DOHH2 (cell line): ENCODE results near the gene ELAVL4.

ENCODE experiments used
- H3F3A ChIP-seq: fragments of 200-600 bp; sonication (generic), shearing (Covaris generic); 2 replicates; pipeline ENCODE4 v1.6.0; 2016; ENCODE audit warnings: antibody characterized with exemption, mild to moderate bottlenecking; ENCODE audit not compliant: control insufficient read depth, insufficient read depth
- H3K27ac ChIP-seq: fragments of 200-600 bp; sonication (generic); 2 replicates; pipeline ENCODE4 v1.5.1; 2014; ENCODE audit warnings: low read depth, mild to moderate bottlenecking, low read length, moderate library complexity
- H3K27me3 ChIP-seq: fragments of 200-600 bp; sonication (generic); 2 replicates; pipeline ENCODE4 v1.6.1; 2014; ENCODE audit warnings: mild to moderate bottlenecking, low read length, mixed read lengths; ENCODE audit not compliant: control insufficient read depth
- H3K36me3 ChIP-seq: fragments of 200-600 bp; sonication (generic); 2 replicates; pipeline ENCODE4 v1.6.1; 2014; ENCODE audit warnings: mild to moderate bottlenecking, low read length, moderate library complexity, mixed read lengths; ENCODE audit not compliant: control insufficient read depth
- H3K4me1 ChIP-seq: fragments of 200-600 bp; sonication (generic); 2 replicates; pipeline ENCODE4 v1.6.1; 2014; ENCODE audit warnings: mild to moderate bottlenecking, low read length, mixed read lengths; ENCODE audit not compliant: control insufficient read depth
- H3K4me2 ChIP-seq: fragments of 200-600 bp; sonication (generic); 2 replicates; pipeline ENCODE4 v1.6.0; 2014; ENCODE audit warnings: mild to moderate bottlenecking, low read length, moderate library complexity
- H3K4me3 ChIP-seq: fragments of 200-600 bp; sonication (generic); 2 replicates; pipeline ENCODE4 v1.5.1; 2014; ENCODE audit warnings: mild to moderate bottlenecking, low read length, mixed read lengths
- H3K79me2 ChIP-seq: fragments of 200-600 bp; sonication (generic); 2 replicates; pipeline ENCODE4 v1.6.1; 2014; ENCODE audit warnings: mild to moderate bottlenecking, low read length, mixed read lengths; ENCODE audit not compliant: control insufficient read depth
- H3K9me2 ChIP-seq: fragments of 200-600 bp; sonication (generic); replicated peaks from 2 replicates; pipeline ENCODE4 v1.6.1; 2014; ENCODE audit warnings: mild to moderate bottlenecking, low read length, mixed read lengths; ENCODE audit not compliant: control insufficient read depth
- H3K9me3 ChIP-seq: fragments of 200-600 bp; sonication (generic); 2 replicates; pipeline ENCODE4 v1.6.1; 2014; ENCODE audit warnings: antibody characterized with exemption, low read length, mixed read lengths; ENCODE audit not compliant: control insufficient read depth, insufficient read depth
- H4K20me1 ChIP-seq: fragments of 200-600 bp; sonication (generic); 2 replicates; pipeline ENCODE4 v1.6.0; 2014; ENCODE audit warnings: low read depth, mild to moderate bottlenecking, antibody characterized with exemption, low read length, moderate library complexity; ENCODE audit not compliant: control insufficient read depth, insufficient read depth
- CTCF ChIP-seq: fragments of 200-600 bp; sonication (generic); IDR thresholded peaks from one replicate; pipeline ENCODE4 v1.5.1; 2014; ENCODE audit warnings: antibody characterized with exemption, mild to moderate bottlenecking, low read depth, low read length; ENCODE audit not compliant: poor library complexity, severe bottlenecking
- EZH2phosphoT487 ChIP-seq: fragments of 200-600 bp; sonication (generic); IDR thresholded peaks from 2 replicates; pipeline ENCODE4 v1.6.1; 2017; ENCODE audit warnings: borderline replicate concordance, mild to moderate bottlenecking, antibody characterized with exemption, low read length, moderate library complexity, mixed read lengths

The ELAVL4 gene

GRCh38 chr1:50236656-50237055, 127.9 kb downstream of the ELAVL4 start:
- peaks cover 6% of the 10 kb centered on the region; the same call in 1 of the 2 replicates for H3K9me3 ChIP-seq

DNA sequence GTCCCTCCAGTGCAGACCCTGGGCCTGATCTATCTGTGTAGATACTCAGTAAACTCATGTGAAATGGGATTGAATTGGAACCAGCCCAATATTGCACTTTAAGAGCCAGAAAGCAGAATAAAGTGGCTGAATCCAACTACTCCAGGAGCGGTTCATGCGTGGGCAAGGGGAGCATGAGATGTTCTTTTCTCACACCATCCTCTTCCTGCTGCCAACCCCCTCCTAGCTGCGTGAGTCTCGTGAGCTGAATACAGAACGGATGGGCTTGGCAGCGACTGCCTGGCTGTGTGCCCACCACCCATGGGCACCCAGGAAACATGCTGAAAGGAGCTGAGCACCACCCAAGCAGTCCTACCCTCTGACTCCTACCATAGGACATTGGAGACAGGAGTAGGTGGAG, 128.3 kb downstream of the ELAVL4 start:
- H3K4me2 ChIP-seq: no peak overlapping the region
- H3K27ac ChIP-seq: no peak overlapping the region
- no peak overlapping the region for H3K4me3 ChIP-seq
- no peaks in the 10 kb centered on the region for H3K79me2 ChIP-seq
- no peaks in the 10 kb centered on the region for H3K4me1 ChIP-seq
- H3K27me3 ChIP-seq: no peaks in the 10 kb centered on the region
- no peaks in the 10 kb centered on the region for H3K36me3 ChIP-seq
- H4K20me1 ChIP-seq: no peaks in the 10 kb centered on the region
- H3K9me2 ChIP-seq: no peaks in the 10 kb centered on the region
- H3F3A ChIP-seq: no peaks in the 10 kb centered on the region
- peaks cover 6% of the 10 kb centered on the region; the same call in 1 of the 2 replicates for H3K9me3 ChIP-seq
- TF ChIP-seq CTCF (no peak), EZH2phosphoT487 (no peak)

More at GRCh38 chr1:50236656-50237055, 127.9 kb downstream of the ELAVL4 start:
- TF ChIP-seq CTCF: no peak
- no peak for TF ChIP-seq EZH2phosphoT487
- H3K27me3 ChIP-seq: no peaks in the 10 kb centered on the region
- H3K79me2 ChIP-seq: no peaks in the 10 kb centered on the region
- no peaks in the 10 kb centered on the region for H3F3A ChIP-seq
- no peaks in the 10 kb centered on the region for H3K4me1 ChIP-seq
- no peaks in the 10 kb centered on the region for H3K36me3 ChIP-seq
- no peak overlapping the region for H3K4me3 ChIP-seq
- H3K4me2 ChIP-seq: no peak overlapping the region
- no peaks in the 10 kb centered on the region for H3K9me2 ChIP-seq
- H3K27ac ChIP-seq: no peak overlapping the region
- H4K20me1 ChIP-seq: no peaks in the 10 kb centered on the region

GRCh38 chr1:50243939-50244338, 135.2 kb downstream of the ELAVL4 start:
- Histone ChIP-seq H3K27me3 (no peaks in the 10 kb centered on the region), H3K4me2 (no peak overlapping the region), H4K20me1 (no peaks in the 10 kb centered on the region), H3F3A (no peaks in the 10 kb centered on the region), H3K4me3 (no peak overlapping the region), H3K9me2 (no peaks in the 10 kb centered on the region), H3K36me3 (no peaks in the 10 kb centered on the region), H3K27ac (no peak overlapping the region), H3K9me3 (no peaks in the 10 kb centered on the region), H3K4me1 (peaks cover 2% of the 10 kb centered on the region), H3K79me2 (no peaks in the 10 kb centered on the region)
- TF ChIP-seq CTCF: no peak
- no peak for TF ChIP-seq EZH2phosphoT487
